Activated T-cell treated with anti-CD3 and anti-CD28 coated beads, Interleukin-2, amount 50 U/mL, for 48 hours (primary cell): Measurements from ENCODE around the gene IP6K1.
A peak's percentile ranks its signal among the peaks of the same experiment; 100 is the strongest.
"Not testable (repeated sequence)": the region's sequence is repeated elsewhere in the genome, so short reads cannot be mapped to it uniquely, and the experiment has no call there.

Experiments used
- DNase-seq, 2 experiments: peaks; one replicate each; pipeline ENCODE4 v3.0.0-alpha.2; 2020

IP6K1 gene

GRCh38 chr3:49786357-49787181, at the start of gene IP6K1:
IP6K1 (minus strand) TSS chr3:49786542; CDS start chr3:49748040, 38,502 bp downstream.
- DNase-seq: peak; percentile 99 to 100

GRCh38 chr3:49831341-49831740, 45.0 kb upstream of the IP6K1 start:
- no peak for DNase-seq

- DNase-seq: no peak
Measured at GRCh38 chr3:49826016-49826415, 39.7 kb upstream of the IP6K1 start.

GRCh38 chr3:49823131-49823530, 36.8 kb upstream of the IP6K1 start:
- DNase-seq: not testable (repeated sequence)

- DNase-seq: peak; percentile 59 to 66
Measured at GRCh38 chr3:49813497-49814174, 27.3 kb upstream of the IP6K1 start, which contains the start of gene UBA7. UBA7 (minus strand) TSS chr3:49813953; CDS start chr3:49813787, 166 bp downstream.

- peak in 1 of 2 experiments; percentile 28 for DNase-seq
Measured at GRCh38 chr3:49812916-49813496, 26.7 kb upstream of the IP6K1 start.

GRCh38 chr3:49807431-49808114, 21.2 kb upstream of the IP6K1 start:
- DNase-seq: no peak

GRCh38 chr3:49806850-49807249, 20.5 kb upstream of the IP6K1 start:
- no peak for DNase-seq

- DNase-seq: peak; percentile 44
Measured at GRCh38 chr3:49805897-49806701, 19.8 kb upstream of the IP6K1 start.

GRCh38 chr3:49805367-49805782, 19.0 kb upstream of the IP6K1 start:
- DNase-seq: no peak

- DNase-seq: peak; percentile 29 to 30
Measured at GRCh38 chr3:49804141-49805041, 18.0 kb upstream of the IP6K1 start.

GRCh38 chr3:49803465-49804140, 17.3 kb upstream of the IP6K1 start:
- peak; percentile 65 to 66 for DNase-seq

GRCh38 chr3:49802719-49803464, 16.6 kb upstream of the IP6K1 start, which contains the start of gene INKA1:
INKA1 (plus strand) TSS chr3:49803261; CDS start chr3:49803393, 132 bp downstream.
- DNase-seq: peak; percentile 92 to 93

- DNase-seq: no peak
Measured at GRCh38 chr3:49801160-49801559, 14.8 kb upstream of the IP6K1 start.

GRCh38 chr3:49799761-49800160, 13.4 kb upstream of the IP6K1 start, which contains the start of gene CDHR4:
CDHR4 (minus strand) TSS chr3:49799873; CDS start chr3:49799812, 61 bp downstream.
- DNase-seq: no peak

- DNase-seq: no peak
Measured at GRCh38 chr3:49799105-49799504, 12.8 kb upstream of the IP6K1 start.

- DNase-seq: no peak
Measured at GRCh38 chr3:49794926-49795905, 8.9 kb upstream of the IP6K1 start.

GRCh38 chr3:49794431-49794830, 8.1 kb upstream of the IP6K1 start:
- no peak for DNase-seq
